ENCODE measurements around the gene NRCAM.

DNA sequence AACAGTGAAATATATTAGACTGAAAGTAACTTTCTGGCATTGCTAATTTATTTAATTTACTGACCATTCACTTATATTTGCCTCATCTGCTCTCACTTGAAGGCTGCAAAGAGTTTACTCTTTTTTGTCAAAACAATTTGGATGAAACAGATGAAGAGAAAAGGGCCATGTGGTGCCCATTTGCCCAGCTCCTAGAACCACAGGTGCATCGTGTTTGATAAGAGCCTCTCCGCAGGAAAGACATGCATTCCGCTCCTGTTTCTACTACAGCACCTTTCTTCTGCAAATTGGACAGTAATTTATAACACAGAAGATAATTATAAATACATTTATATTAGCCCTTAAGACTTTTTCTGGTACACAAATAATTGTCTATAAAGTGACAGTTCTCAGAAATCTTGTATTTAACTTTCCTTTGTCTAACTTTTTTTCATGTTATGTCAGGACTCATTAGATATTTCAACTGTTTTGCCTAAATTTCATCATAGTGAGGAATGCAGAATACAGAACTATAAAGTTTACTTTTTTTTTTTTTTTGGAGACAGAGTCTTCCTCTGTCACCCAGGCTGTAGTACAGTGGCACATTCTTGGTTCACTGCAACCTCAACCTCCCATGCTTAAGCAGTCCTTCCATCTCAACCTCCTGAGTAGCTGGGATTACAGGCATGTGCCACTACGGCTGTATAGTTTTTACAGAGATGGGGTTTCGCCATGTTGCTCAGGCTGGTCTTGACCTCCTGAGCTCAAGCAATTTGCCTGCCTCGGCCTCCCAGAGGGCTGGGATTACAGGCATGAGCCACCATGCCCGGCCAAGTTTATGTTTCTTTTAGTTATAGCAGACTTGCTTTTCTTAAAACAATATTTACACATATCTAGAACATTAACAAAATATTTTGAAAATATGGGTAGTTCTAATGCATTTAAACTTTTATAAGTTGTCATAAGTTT, 326.9 kb downstream of the NRCAM start:
- TF ChIP-seq, protein P1, sequence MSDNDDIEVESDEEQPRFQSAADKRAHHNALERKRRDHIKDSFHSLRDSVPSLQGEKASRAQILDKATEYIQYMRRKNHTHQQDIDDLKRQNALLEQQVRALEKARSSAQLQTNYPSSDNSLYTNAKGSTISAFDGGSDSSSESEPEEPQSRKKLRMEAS (IDR thresholded peaks at IDR 0.05), result no peak
- TF ChIP-seq ESRRA (IDR thresholded peaks at IDR 0.05; ENCODE audit: borderline replicate concordance, low read length) (no peak), RAD21 (conservative IDR thresholded peaks at IDR 0.05 in 1 of 2, IDR thresholded peaks at IDR 0.05 in 1 of 2) (no peak), ZFP36 (IDR thresholded peaks at IDR 0.05; ENCODE audit: borderline replicate concordance, partially characterized antibody) (no peak), EHMT2 (IDR thresholded peaks at IDR 0.05; ENCODE audit: low read depth) (no peak), POLR2A (IDR thresholded peaks at IDR 0.05; ENCODE audit: low read length) (no peak), CBX2 (IDR thresholded peaks at IDR 0.05; ENCODE audit: borderline replicate concordance, low read depth) (no peak)
- TF ChIP-seq, protein P2, sequence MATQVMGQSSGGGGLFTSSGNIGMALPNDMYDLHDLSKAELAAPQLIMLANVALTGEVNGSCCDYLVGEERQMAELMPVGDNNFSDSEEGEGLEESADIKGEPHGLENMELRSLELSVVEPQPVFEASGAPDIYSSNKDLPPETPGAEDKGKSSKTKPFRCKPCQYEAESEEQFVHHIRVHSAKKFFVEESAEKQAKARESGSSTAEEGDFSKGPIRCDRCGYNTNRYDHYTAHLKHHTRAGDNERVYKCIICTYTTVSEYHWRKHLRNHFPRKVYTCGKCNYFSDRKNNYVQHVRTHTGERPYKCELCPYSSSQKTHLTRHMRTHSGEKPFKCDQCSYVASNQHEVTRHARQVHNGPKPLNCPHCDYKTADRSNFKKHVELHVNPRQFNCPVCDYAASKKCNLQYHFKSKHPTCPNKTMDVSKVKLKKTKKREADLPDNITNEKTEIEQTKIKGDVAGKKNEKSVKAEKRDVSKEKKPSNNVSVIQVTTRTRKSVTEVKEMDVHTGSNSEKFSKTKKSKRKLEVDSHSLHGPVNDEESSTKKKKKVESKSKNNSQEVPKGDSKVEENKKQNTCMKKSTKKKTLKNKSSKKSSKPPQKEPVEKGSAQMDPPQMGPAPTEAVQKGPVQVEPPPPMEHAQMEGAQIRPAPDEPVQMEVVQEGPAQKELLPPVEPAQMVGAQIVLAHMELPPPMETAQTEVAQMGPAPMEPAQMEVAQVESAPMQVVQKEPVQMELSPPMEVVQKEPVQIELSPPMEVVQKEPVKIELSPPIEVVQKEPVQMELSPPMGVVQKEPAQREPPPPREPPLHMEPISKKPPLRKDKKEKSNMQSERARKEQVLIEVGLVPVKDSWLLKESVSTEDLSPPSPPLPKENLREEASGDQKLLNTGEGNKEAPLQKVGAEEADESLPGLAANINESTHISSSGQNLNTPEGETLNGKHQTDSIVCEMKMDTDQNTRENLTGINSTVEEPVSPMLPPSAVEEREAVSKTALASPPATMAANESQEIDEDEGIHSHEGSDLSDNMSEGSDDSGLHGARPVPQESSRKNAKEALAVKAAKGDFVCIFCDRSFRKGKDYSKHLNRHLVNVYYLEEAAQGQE (IDR thresholded peaks at IDR 0.05), result no peak
- TF ChIP-seq, protein P3, sequence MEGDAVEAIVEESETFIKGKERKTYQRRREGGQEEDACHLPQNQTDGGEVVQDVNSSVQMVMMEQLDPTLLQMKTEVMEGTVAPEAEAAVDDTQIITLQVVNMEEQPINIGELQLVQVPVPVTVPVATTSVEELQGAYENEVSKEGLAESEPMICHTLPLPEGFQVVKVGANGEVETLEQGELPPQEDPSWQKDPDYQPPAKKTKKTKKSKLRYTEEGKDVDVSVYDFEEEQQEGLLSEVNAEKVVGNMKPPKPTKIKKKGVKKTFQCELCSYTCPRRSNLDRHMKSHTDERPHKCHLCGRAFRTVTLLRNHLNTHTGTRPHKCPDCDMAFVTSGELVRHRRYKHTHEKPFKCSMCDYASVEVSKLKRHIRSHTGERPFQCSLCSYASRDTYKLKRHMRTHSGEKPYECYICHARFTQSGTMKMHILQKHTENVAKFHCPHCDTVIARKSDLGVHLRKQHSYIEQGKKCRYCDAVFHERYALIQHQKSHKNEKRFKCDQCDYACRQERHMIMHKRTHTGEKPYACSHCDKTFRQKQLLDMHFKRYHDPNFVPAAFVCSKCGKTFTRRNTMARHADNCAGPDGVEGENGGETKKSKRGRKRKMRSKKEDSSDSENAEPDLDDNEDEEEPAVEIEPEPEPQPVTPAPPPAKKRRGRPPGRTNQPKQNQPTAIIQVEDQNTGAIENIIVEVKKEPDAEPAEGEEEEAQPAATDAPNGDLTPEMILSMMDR (IDR thresholded peaks at IDR 0.05), result no peak
- TF ChIP-seq, protein P4, sequence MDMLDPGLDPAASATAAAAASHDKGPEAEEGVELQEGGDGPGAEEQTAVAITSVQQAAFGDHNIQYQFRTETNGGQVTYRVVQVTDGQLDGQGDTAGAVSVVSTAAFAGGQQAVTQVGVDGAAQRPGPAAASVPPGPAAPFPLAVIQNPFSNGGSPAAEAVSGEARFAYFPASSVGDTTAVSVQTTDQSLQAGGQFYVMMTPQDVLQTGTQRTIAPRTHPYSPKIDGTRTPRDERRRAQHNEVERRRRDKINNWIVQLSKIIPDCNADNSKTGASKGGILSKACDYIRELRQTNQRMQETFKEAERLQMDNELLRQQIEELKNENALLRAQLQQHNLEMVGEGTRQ (IDR thresholded peaks at IDR 0.05), result no peak
- TF ChIP-seq, protein P5, sequence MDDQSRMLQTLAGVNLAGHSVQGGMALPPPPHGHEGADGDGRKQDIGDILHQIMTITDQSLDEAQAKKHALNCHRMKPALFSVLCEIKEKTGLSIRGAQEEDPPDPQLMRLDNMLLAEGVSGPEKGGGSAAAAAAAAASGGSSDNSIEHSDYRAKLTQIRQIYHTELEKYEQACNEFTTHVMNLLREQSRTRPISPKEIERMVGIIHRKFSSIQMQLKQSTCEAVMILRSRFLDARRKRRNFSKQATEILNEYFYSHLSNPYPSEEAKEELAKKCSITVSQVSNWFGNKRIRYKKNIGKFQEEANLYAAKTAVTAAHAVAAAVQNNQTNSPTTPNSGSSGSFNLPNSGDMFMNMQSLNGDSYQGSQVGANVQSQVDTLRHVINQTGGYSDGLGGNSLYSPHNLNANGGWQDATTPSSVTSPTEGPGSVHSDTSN (IDR thresholded peaks at IDR 0.05), result no peak
